Common myeloid progenitor, CD34-positive (primary cell): ENCODE measurements around the gene MEG3.
A peak's percentile ranks its signal among the peaks of the same experiment; 100 is the strongest.
"Not testable (repeated sequence)": the region's sequence is repeated elsewhere in the genome, so short reads cannot be mapped to it uniquely, and the experiment has no call there.

Experiments
- CTCF ChIA-PET: fragments of 350-600 bp; sonication (Branson Sonifier 250); formaldehyde crosslinking; loops from one replicate; lab custom pipeline; 2021; ENCODE audit warnings: antibody characterized with exemption; lab: Charles Lee
- POLR2A ChIA-PET: fragments of 350-600 bp; sonication (Branson Sonifier 250); formaldehyde crosslinking; loops from one replicate; lab custom pipeline; 2021; ENCODE audit warnings: antibody characterized with exemption; lab: Charles Lee
- DNase-seq, 3 donors: peaks; one replicate each; pipeline versions ENCODE4 v3.0.0 to v3.0.0-alpha.2; 2013
- H3K27ac ChIP-seq, 2 experiments: 1 replicate in 1 of 2; 2 replicates in 1 of 2; pipeline ENCODE4 v1.7.0; 2013; ENCODE audit warnings: inconsistent platforms in 2 of 2, low read length in 2 of 2, mild to moderate bottlenecking in 2 of 2, low read depth in 1 of 2, moderate library complexity in 1 of 2; ENCODE audit not compliant: severe bottlenecking in 2 of 2, insufficient read depth in 1 of 2, poor library complexity in 1 of 2
- H3K27me3 ChIP-seq, 5 experiments: replicated peaks in 2 of 5; 1 replicate in 3 of 5; 2 replicates in 2 of 5; pipeline versions ENCODE4 v1.6.1 to v1.7.0; 2013; ENCODE audit warnings: low read length in 4 of 5, mild to moderate bottlenecking in 2 of 5, moderate library complexity in 2 of 5, inconsistent platforms in 1 of 5; ENCODE audit not compliant: insufficient read depth in 5 of 5, control insufficient read depth in 4 of 5
- H3K36me3 ChIP-seq, 4 experiments: 1 replicate in 2 of 4; 2 replicates in 2 of 4; pipeline versions ENCODE4 v1.6.1 to v1.7.0; 2013; ENCODE audit warnings: low read length in 3 of 4, control low read depth in 1 of 4, mild to moderate bottlenecking in 1 of 4; ENCODE audit not compliant: control insufficient read depth in 4 of 4, insufficient read depth in 4 of 4
- H3K4me1 ChIP-seq, 4 experiments: 1 replicate in 3 of 4; 2 replicates in 1 of 4; pipeline versions ENCODE4 v1.6.1 to v1.7.1; 2013; ENCODE audit warnings: low read length in 3 of 4, mild to moderate bottlenecking in 3 of 4, control low read depth in 1 of 4, inconsistent platforms in 1 of 4, moderate library complexity in 1 of 4; ENCODE audit not compliant: control insufficient read depth in 4 of 4, insufficient read depth in 4 of 4; ENCODE audit errors: control extremely low read depth in 1 of 4
- H3K4me3 ChIP-seq, 7 experiments: 1 replicate in 4 of 7; 2 replicates in 3 of 7; pipeline versions ENCODE4 v1.5.1 to v1.7.0; 2013; ENCODE audit warnings: mild to moderate bottlenecking in 7 of 7, low read length in 6 of 7, moderate library complexity in 6 of 7, inconsistent platforms in 2 of 7, low read depth in 2 of 7, control low read depth in 1 of 7; ENCODE audit not compliant: insufficient read depth in 4 of 7, control insufficient read depth in 1 of 7; ENCODE audit errors: extremely low read depth in 1 of 7
- H3K9me3 ChIP-seq, 5 experiments: 1 replicate in 4 of 5; 2 replicates in 1 of 5; pipeline versions ENCODE4 v1.6.1 to v1.7.1; 2013; ENCODE audit warnings: low read length in 4 of 5, mild to moderate bottlenecking in 2 of 5, inconsistent platforms in 1 of 5, low read depth in 1 of 5, moderate library complexity in 1 of 5; ENCODE audit not compliant: control insufficient read depth in 4 of 5, insufficient read depth in 2 of 5; ENCODE audit errors: control extremely low read depth in 1 of 5
- WGBS: methylation state at CpG from one replicate; pipeline ENCODE4 v1.1.5; 2013; ENCODE audit not compliant: insufficient coverage; 5-methylcytosine and 5-hydroxymethylcytosine counted together

MEG3 gene

GRCh38 chr14:100813291-100813690, 12.6 kb upstream of the MEG3 start:
- H3K4me3 ChIP-seq, result no peak overlapping the region
- H3K36me3 ChIP-seq, result no peaks in the 10 kb centered on the region
- peaks cover 0 to 22% (median 11%) of the 10 kb centered on the region in 4 experiments for H3K4me1 ChIP-seq
- peaks cover 0 to 35% (median 32%) of the 10 kb centered on the region in 5 experiments for H3K9me3 ChIP-seq
- 98% methylated on average over 8 of the region's 10 CpGs for WGBS
- peaks cover 0 to 8% (median 0%) of the 10 kb centered on the region in 5 experiments for H3K27me3 ChIP-seq
- CTCF ChIA-PET, result interaction anchor here (1.2 kb wide), 1 partner anchor 83 kb away, joined by 3 read pairs; no protein-coding TSS in a partner anchor
- no peak overlapping the region for H3K27ac ChIP-seq
- POLR2A ChIA-PET, result interaction anchor here (0.5 kb wide), 1 partner anchor 881 kb away, joined by 3 read pairs; no protein-coding TSS in a partner anchor
- no peak for DNase-seq

- DNase-seq, result peak in 1 of 3 donors; percentile 18
- ChIA-PET POLR2A (no interaction called here), CTCF (interaction anchor here (1.0 to 1.2 kb wide), 2 partner anchors 9 to 153 kb away, joined by 3 read pairs; no protein-coding TSS in a partner anchor)
- no peaks in the 10 kb centered on the region for H3K27me3 ChIP-seq
- H3K36me3 ChIP-seq, result no peaks in the 10 kb centered on the region
- peaks cover 0 to 15% (median 11%) of the 10 kb centered on the region in 5 experiments for H3K9me3 ChIP-seq
- 70% methylated on average over 13 of the region's 15 CpGs for WGBS
- peaks cover 0 to 25% (median 12%) of the 10 kb centered on the region in 4 experiments for H3K4me1 ChIP-seq
- no peak overlapping the region for H3K4me3 ChIP-seq
- no peak overlapping the region for H3K27ac ChIP-seq
Observed at GRCh38 chr14:100815478-100816285, 10.2 kb upstream of the MEG3 start.

GRCh38 chr14:100816286-100816949, 9.5 kb upstream of the MEG3 start:
- peaks cover 0 to 8% (median 4%) of the 10 kb centered on the region in 5 experiments for H3K9me3 ChIP-seq
- POLR2A ChIA-PET, result no interaction called here
- H3K36me3 ChIP-seq, result no peaks in the 10 kb centered on the region
- no peak overlapping the region for H3K4me3 ChIP-seq
- no peak overlapping the region for H3K27ac ChIP-seq
- no peaks in the 10 kb centered on the region for H3K27me3 ChIP-seq
- peaks cover 0 to 20% (median 11%) of the 10 kb centered on the region in 4 experiments for H3K4me1 ChIP-seq
- no peak for DNase-seq
- CTCF ChIA-PET, result interaction anchor here (1.0 to 1.2 kb wide), 2 partner anchors 8 to 154 kb away, joined by 3 read pairs; no protein-coding TSS in a partner anchor
- 63% methylated on average over 5 of the region's 5 CpGs for WGBS

GRCh38 chr14:100816950-100817901, 8.7 kb upstream of the MEG3 start:
- no peak for DNase-seq
- POLR2A ChIA-PET, result no interaction called here
- Histone ChIP-seq H3K4me3 (no peak overlapping the region), H3K4me1 (peaks cover 0 to 16% (median 11%) of the 10 kb centered on the region in 4 experiments), H3K9me3 (peaks cover 0 to under 1% (median 0%) of the 10 kb centered on the region in 5 experiments), H3K36me3 (no peaks in the 10 kb centered on the region), H3K27me3 (no peaks in the 10 kb centered on the region), H3K27ac (no peak overlapping the region)
- WGBS, result over 99% methylated on average over 20 of the region's 26 CpGs
- CTCF ChIA-PET, result no interaction called here

GRCh38 chr14:100818221-100818699, 7.7 kb upstream of the MEG3 start:
- H3K27ac ChIP-seq, result no peak overlapping the region
- no peaks in the 10 kb centered on the region for H3K9me3 ChIP-seq
- H3K4me1 ChIP-seq, result peaks cover 0 to 16% (median 13%) of the 10 kb centered on the region in 4 experiments
- POLR2A ChIA-PET, result no interaction called here
- CTCF ChIA-PET, result no interaction called here
- no peaks in the 10 kb centered on the region for H3K36me3 ChIP-seq
- 73% methylated on average over 2 of the region's 3 CpGs for WGBS
- DNase-seq, result no peak
- no peaks in the 10 kb centered on the region for H3K27me3 ChIP-seq
- no peak overlapping the region for H3K4me3 ChIP-seq

GRCh38 chr14:100818923-100819322, 7.0 kb upstream of the MEG3 start:
- CTCF ChIA-PET, H3K27me3 ChIP-seq, H3K4me3 ChIP-seq, POLR2A ChIA-PET, DNase-seq, H3K36me3 ChIP-seq, H3K9me3 ChIP-seq, H3K27ac ChIP-seq: not testable (repeated sequence)
- peaks cover 0 to 21% (median 14%) of the 10 kb centered on the region in 4 experiments for H3K4me1 ChIP-seq
- 99% methylated on average over 6 of the region's 10 CpGs for WGBS
